Neural progenitor cell (in vitro differentiated cells): Measurements from ENCODE around the gene CCDC70. TPM values are rescaled to one million over a fixed set of nuclear protein-coding genes. Genes with fewer than 3 reads are reported as not detected.

ENCODE experiments used
- DNase-seq: peaks from one replicate; pipeline ENCODE4 v3.0.0-alpha.2; 2016; ENCODE audit warnings: low spot score
- H2AFZ ChIP-seq: fragments of 200-600 bp; sonication (generic); replicated peaks from 2 replicates; pipeline ENCODE4 v1.6.1; 2016; ENCODE audit warnings: antibody characterized with exemption
- H3F3A ChIP-seq: fragments of 200-600 bp; sonication (generic); 2 replicates; pipeline ENCODE4 v1.6.1; 2016; ENCODE audit warnings: antibody characterized with exemption, low read depth
- H3K27ac ChIP-seq: fragments of 200-600 bp; sonication (generic); 2 replicates; pipeline ENCODE4 v1.5.1; 2016; ENCODE audit warnings: mild to moderate bottlenecking
- H3K27me3 ChIP-seq: fragments of 200-600 bp; sonication (generic); 2 replicates; pipeline ENCODE4 v1.6.1; 2016; ENCODE audit warnings: mild to moderate bottlenecking, moderate library complexity
- H3K36me3 ChIP-seq: fragments of 200-600 bp; sonication (generic); 2 replicates; pipeline ENCODE4 v1.5.1; 2016
- H3K4me1 ChIP-seq: fragments of 200-600 bp; sonication (generic); 2 replicates; pipeline ENCODE4 v1.6.1; 2016; ENCODE audit warnings: mixed run types
- H3K4me2 ChIP-seq: fragments of 200-600 bp; sonication (generic); 2 replicates; pipeline ENCODE4 v1.6.1; 2016
- H3K4me3 ChIP-seq: fragments of 200-600 bp; sonication (generic); 2 replicates; pipeline ENCODE4 v1.5.1; 2016
- H3K79me2 ChIP-seq: fragments of 200-600 bp; sonication (generic); 2 replicates; pipeline ENCODE4 v1.6.1; 2016; ENCODE audit warnings: low read depth
- H3K9ac ChIP-seq: fragments of 200-600 bp; sonication (generic); 2 replicates; pipeline ENCODE4 v1.6.1; 2016
- H3K9me3 ChIP-seq: fragments of 200-600 bp; sonication (generic); 2 replicates; pipeline ENCODE4 v1.5.1; 2016; ENCODE audit warnings: low read depth
- H4K20me1 ChIP-seq: fragments of 200-600 bp; sonication (generic); 2 replicates; pipeline ENCODE4 v1.6.1; 2016; ENCODE audit warnings: low read depth
- H3K27ac Mint-ChIP-seq: 3 replicates; pipeline ENCODE4 v1.8.0; 2021; ENCODE audit warnings: mixed read lengths
- H3K27me3 Mint-ChIP-seq: 2 replicates; pipeline ENCODE4 v1.8.0; 2022; ENCODE audit warnings: low read depth, mild to moderate bottlenecking, inconsistent platforms, moderate library complexity, mixed read lengths; ENCODE audit not compliant: insufficient read depth
- H3K36me3 Mint-ChIP-seq: 3 replicates; pipeline ENCODE4 v1.8.0; 2021; ENCODE audit warnings: mixed read lengths
- H3K4me1 Mint-ChIP-seq: 3 replicates; pipeline ENCODE4 v1.8.0; 2021; ENCODE audit warnings: mixed read lengths
- H3K4me3 Mint-ChIP-seq: 3 replicates; pipeline ENCODE4 v1.8.0; 2021; ENCODE audit warnings: mild to moderate bottlenecking, moderate library complexity, mixed read lengths
- H3K9me3 Mint-ChIP-seq: 3 replicates; pipeline ENCODE4 v1.8.0; 2020; ENCODE audit warnings: mixed read lengths
- CTCF ChIP-seq: fragments of 200-600 bp; sonication (generic); IDR thresholded peaks from 2 replicates; pipeline ENCODE4 v1.5.1; 2017; ENCODE audit warnings: antibody characterized with exemption, mild to moderate bottlenecking
- EZH2 ChIP-seq: fragments of 200-600 bp; sonication (generic); IDR thresholded peaks from 2 replicates; pipeline ENCODE4 v1.6.1; 2017; ENCODE audit warnings: antibody characterized with exemption, mild to moderate bottlenecking, moderate library complexity
- EZH2phosphoT487 ChIP-seq: fragments of 200-600 bp; sonication (generic); IDR thresholded peaks from 2 replicates; pipeline ENCODE4 v1.6.1; 2017; ENCODE audit warnings: antibody characterized with exemption
- total RNA-seq: library from RNA; depleted of rRNA; stranded (reverse); fragments of >200 nt; gene quantifications from 2 replicates; pipeline ENCODE4 v1.2.3, GENCODE V29; 2015; ENCODE audit warnings: low replicate concordance

Gene CCDC70
- total RNA-seq, 1 donor from 2014 or later: not detected

GRCh38 chr13:51873117-51873798, 11.5 kb downstream of the CCDC70 start:
- H3K27ac Mint-ChIP-seq: peak overlapping the region; percentile 34
- H3K4me1 ChIP-seq: peaks cover 7% of the 10 kb centered on the region
- no peak for DNase-seq
- no peaks in the 10 kb centered on the region for H3K79me2 ChIP-seq
- no peak overlapping the region for H3K4me3 Mint-ChIP-seq
- no peak overlapping the region for H3K27ac ChIP-seq
- no peak overlapping the region for H2AFZ ChIP-seq
- no peaks in the 10 kb centered on the region for H3K36me3 ChIP-seq
- no peak overlapping the region for H3K4me2 ChIP-seq
- no peaks in the 10 kb centered on the region for H4K20me1 ChIP-seq
- no peak overlapping the region for H3K4me3 ChIP-seq
- H3K27me3 Mint-ChIP-seq: peaks cover 9% of the 10 kb centered on the region
- H3K27me3 ChIP-seq: no peaks in the 10 kb centered on the region
- H3K9ac ChIP-seq: no peak overlapping the region
- peaks cover 24% of the 10 kb centered on the region for H3K4me1 Mint-ChIP-seq
- H3K9me3 ChIP-seq: no peaks in the 10 kb centered on the region
- TF ChIP-seq CTCF: no peak
- TF ChIP-seq EZH2phosphoT487: no peak
- no peak for TF ChIP-seq EZH2
- H3K9me3 Mint-ChIP-seq: peaks cover 3% of the 10 kb centered on the region
- H3F3A ChIP-seq: no peaks in the 10 kb centered on the region
- peaks cover 1% of the 10 kb centered on the region for H3K36me3 Mint-ChIP-seq

GRCh38 chr13:51873837-51874236, 12.1 kb downstream of the CCDC70 start:
- no peak overlapping the region for H3K4me3 Mint-ChIP-seq
- DNase-seq: no peak
- no peaks in the 10 kb centered on the region for H3K36me3 ChIP-seq
- TF ChIP-seq CTCF (no peak), EZH2phosphoT487 (no peak), EZH2 (no peak)
- no peak overlapping the region for H2AFZ ChIP-seq
- peaks cover 11% of the 10 kb centered on the region for H3K4me1 ChIP-seq
- H3K4me3 ChIP-seq: no peak overlapping the region
- no peak overlapping the region for H3K27ac ChIP-seq
- H3K4me1 Mint-ChIP-seq: peaks cover 25% of the 10 kb centered on the region
- no peaks in the 10 kb centered on the region for H3K9me3 ChIP-seq
- H3K27ac Mint-ChIP-seq: peak overlapping the region; percentile 34
- H3K36me3 Mint-ChIP-seq: peaks cover 1% of the 10 kb centered on the region
- no peaks in the 10 kb centered on the region for H4K20me1 ChIP-seq
- H3K27me3 Mint-ChIP-seq: peaks cover 9% of the 10 kb centered on the region
- H3K4me2 ChIP-seq: no peak overlapping the region
- no peaks in the 10 kb centered on the region for H3F3A ChIP-seq
- H3K27me3 ChIP-seq: no peaks in the 10 kb centered on the region
- no peaks in the 10 kb centered on the region for H3K79me2 ChIP-seq
- H3K9me3 Mint-ChIP-seq: peaks cover 3% of the 10 kb centered on the region
- no peak overlapping the region for H3K9ac ChIP-seq

- TF ChIP-seq CTCF (no peak), EZH2 (no peak), EZH2phosphoT487 (no peak)
- H3K36me3 Mint-ChIP-seq: no peaks in the 10 kb centered on the region
- Histone ChIP-seq H3K9ac (no peak overlapping the region), H3K79me2 (no peaks in the 10 kb centered on the region), H3F3A (no peaks in the 10 kb centered on the region), H3K4me2 (no peak overlapping the region), H3K9me3 (no peaks in the 10 kb centered on the region), H3K27me3 (no peaks in the 10 kb centered on the region), H3K4me1 (peaks cover 12% of the 10 kb centered on the region), H3K4me3 (no peak overlapping the region), H3K36me3 (no peaks in the 10 kb centered on the region), H4K20me1 (no peaks in the 10 kb centered on the region), H3K27ac (no peak overlapping the region), H2AFZ (peak overlapping the region; percentile 3)
- peaks cover 7% of the 10 kb centered on the region for H3K27me3 Mint-ChIP-seq
- H3K27ac Mint-ChIP-seq: peak overlapping the region; percentile 77
- peak; percentile 36 for DNase-seq
- H3K4me3 Mint-ChIP-seq: peak overlapping the region; percentile 66
- peaks cover 3% of the 10 kb centered on the region for H3K9me3 Mint-ChIP-seq
- peaks cover 27% of the 10 kb centered on the region for H3K4me1 Mint-ChIP-seq
These were observed 12.9 kb downstream of the CCDC70 start for GRCh38 chr13:51874651-51875050.
